ENCODE results near the gene CTNND2.

The CTNND2 gene

GRCh38 chr5:10990634-10991033 is 913.6 kb downstream of the CTNND2 start:
- DNase-seq (ENCODE audit: low read depth, low spot score) = no peak
- POLR2A ChIA-PET = no interaction called here
- CTCF ChIA-PET = no interaction called here
- TF ChIP-seq CTCF (IDR thresholded peaks at IDR 0.05; ENCODE audit: insufficient read depth, low read length, missing control alignments) = no peak
- H3K4me3 ChIP-seq (ENCODE audit: low read depth, low read length) = no peak overlapping the region

GRCh38 chr5:10989577-10990263 is 914.5 kb downstream of the CTNND2 start:
- CTCF ChIA-PET = interaction anchor here (1.0 kb wide), 1 partner anchor 12 kb away, joined by 3 read pairs; no protein-coding TSS in a partner anchor
- DNase-seq (ENCODE audit: low read depth, low spot score) = no peak
- POLR2A ChIA-PET = no interaction called here
- TF ChIP-seq CTCF (IDR thresholded peaks at IDR 0.05; ENCODE audit: insufficient read depth, low read length, missing control alignments) = no peak
- no peak overlapping the region for H3K4me3 ChIP-seq (ENCODE audit: low read depth, low read length)

- no peak overlapping the region for H3K4me3 ChIP-seq (ENCODE audit: low read depth, low read length)
- no peak for DNase-seq (ENCODE audit: low read depth, low spot score)
- no peak for TF ChIP-seq CTCF (IDR thresholded peaks at IDR 0.05; ENCODE audit: insufficient read depth, low read length, missing control alignments)
- ChIA-PET CTCF (no interaction called here), POLR2A (no interaction called here)
Observed at GRCh38 chr5:10988622-10989021, 915.6 kb downstream of the CTNND2 start.

GRCh38 chr5:10987925-10988504 is 916.2 kb downstream of the CTNND2 start:
- ChIA-PET POLR2A (no interaction called here), CTCF (no interaction called here)
- DNase-seq (ENCODE audit: low read depth, low spot score) = no peak
- H3K4me3 ChIP-seq (ENCODE audit: low read depth, low read length) = no peak overlapping the region
- TF ChIP-seq CTCF (IDR thresholded peaks at IDR 0.05; ENCODE audit: insufficient read depth, low read length, missing control alignments) = peak; percentile 63

- CTCF ChIA-PET = no interaction called here
- TF ChIP-seq CTCF (IDR thresholded peaks at IDR 0.05; ENCODE audit: insufficient read depth, low read length, missing control alignments) = no peak
- no peak for DNase-seq (ENCODE audit: low read depth, low spot score)
- POLR2A ChIA-PET = no interaction called here
- no peak overlapping the region for H3K4me3 ChIP-seq (ENCODE audit: low read depth, low read length)
Observed at GRCh38 chr5:10987276-10987924, 916.8 kb downstream of the CTNND2 start.

- no peak for DNase-seq (ENCODE audit: low read depth, low spot score)
- ChIA-PET CTCF (no interaction called here), POLR2A (no interaction called here)
- no peak overlapping the region for H3K4me3 ChIP-seq (ENCODE audit: low read depth, low read length)
- TF ChIP-seq CTCF (IDR thresholded peaks at IDR 0.05; ENCODE audit: insufficient read depth, low read length, missing control alignments) = no peak
Observed at GRCh38 chr5:10985721-10986110, 918.5 kb downstream of the CTNND2 start.
